Pancreas (tissue), 10 donors: ENCODE measurements around the gene BLOC1S2. TPM values are rescaled to one million over a fixed set of nuclear protein-coding genes. Genes with fewer than 3 reads are reported as not detected.

Experiments used
- ATAC-seq, 4 donors: fragments of 200-7000 bp; cut with Tn5 transposase; one replicate each; pipeline versions ENCODE4 v1.8.0 to v1.9.1; 2020; ENCODE audit warnings: mild to moderate bottlenecking in 4 of 4, moderate library complexity in 4 of 4
- DNase-seq, 6 donors: peaks; one replicate each; pipeline ENCODE4 v3.0.0-alpha.2; 2020
- FAIRE-seq: peaks from 2 replicates; lab custom pipeline; 2012; peaks lifted over from hg19 to GRCh38; lab: Jason Lieb, UNC
- H3K27ac ChIP-seq, 4 donors: fragments of 200-600 bp; sonication (generic); 1 replicate in 3 of 4; 2 replicates in 1 of 4; pipeline versions ENCODE4 v1.5.0 to v1.8.0; 2020
- H3K27me3 ChIP-seq, 4 donors: fragments of 200-600 bp; one replicate each; pipeline ENCODE4 v1.8.0; 2021
- H3K36me3 ChIP-seq, 3 donors: fragments of 200-600 bp; sonication (generic) in 1 of 3; one replicate each; pipeline versions ENCODE4 v1.5.0 to v1.8.0; 2020 to 2021
- H3K4me1 ChIP-seq, 3 donors: fragments of 200-600 bp; one replicate each; pipeline ENCODE4 v1.8.0; 2021
- H3K4me3 ChIP-seq, 4 donors: fragments of 200-600 bp; sonication (generic) in 2 of 4; one replicate each; pipeline versions ENCODE4 v1.5.0 to v1.8.0; 2020 to 2021
- H3K9me3 ChIP-seq, 4 donors: fragments of 200-600 bp; one replicate each; pipeline ENCODE4 v1.8.0; 2021
- WGBS, 2 donors: extraction: QIAGEN DNeasy Blood & Tissue Kit; methylation state at CpG; one replicate each; pipeline ENCODE4 v1.1.7; 2013; 5-methylcytosine and 5-hydroxymethylcytosine counted together
- intact Hi-C, 3 donors: fragments of 100-400 bp; cut with DNase I; formaldehyde crosslinking; loops; one replicate each; pipeline versions ENCODE4 v1.11.1 to v1.14.2; 2022
- polyA plus RNA-seq, 2 donors: library from polyadenylated mRNA; stranded (reverse); fragments of 200-250 nt; gene quantifications; one replicate each; pipeline ENCODE4 v1.2.3, GENCODE V29; 2013
- total RNA-seq, 6 donors: library from RNA; stranded (reverse); fragmentation: NEBNext Ultra II Directional in 4 of 6; extraction: Animal tissue kit (Norgen Biotek cat#: 25700) in 4 of 6; gene quantifications; one replicate each; pipeline versions ENCODE4 v1.2.1 to v1.2.4, GENCODE V29; 2021 to 2023
- TF ChIP-seq, protein P1 (sequence below), 4 donors: fragments of 200-600 bp; sonication (generic) in 3 of 4; IDR thresholded peaks; one replicate each; pipeline versions ENCODE4 v1.5.0 to v1.8.0; 2021; ENCODE audit warnings: antibody characterized with exemption in 4 of 4
- donor health status: healthy with polysubstance abuse.
- donor health status: DM: no; HTN: no; CAD: no; lungs with moderate emphysema.
- donor health status: DM: no; HTN: no; CAD: no.
- donor health status: control.
- donor health status: control.
- donor health status: Bipolar disorder and iron deficiency.
- donor health status: DM: yes; HTN: yes; CAD: no.
- donor health status: DM: no; HTN: no; CAD: no.
- donor health status: DM: no; HTN: no; CAD: no.
- donor health status: DM: yes; HTN: yes; CAD: no.

BLOC1S2 gene
- total and polyA plus RNA-seq, 8 donors = 11.7 to 30.4 (median 13.7) TPM

DNA sequence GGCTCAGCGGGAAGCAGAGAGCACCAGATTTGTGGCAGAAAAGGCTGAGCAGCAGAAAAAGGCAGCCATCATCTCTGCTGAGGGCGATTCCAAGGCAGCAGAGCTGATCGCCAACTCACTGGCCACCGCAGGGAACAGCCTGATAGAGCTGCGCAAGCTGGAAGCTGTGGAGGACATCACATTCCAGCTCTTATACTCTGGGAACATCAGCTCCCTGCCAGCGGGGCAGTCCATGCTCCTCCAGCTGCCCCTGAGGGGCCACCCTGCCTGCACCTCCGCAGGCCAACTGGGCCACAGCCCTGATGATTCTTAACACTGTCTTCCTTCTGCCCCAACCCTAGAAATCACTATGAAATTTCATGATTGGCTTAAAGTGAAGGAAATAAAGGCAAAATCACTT lies 37.7 kb downstream of the BLOC1S2 start:
- peaks cover 0 to 52% (median 17%) of the 10 kb centered on the region in 3 donors for H3K36me3 ChIP-seq

DNA sequence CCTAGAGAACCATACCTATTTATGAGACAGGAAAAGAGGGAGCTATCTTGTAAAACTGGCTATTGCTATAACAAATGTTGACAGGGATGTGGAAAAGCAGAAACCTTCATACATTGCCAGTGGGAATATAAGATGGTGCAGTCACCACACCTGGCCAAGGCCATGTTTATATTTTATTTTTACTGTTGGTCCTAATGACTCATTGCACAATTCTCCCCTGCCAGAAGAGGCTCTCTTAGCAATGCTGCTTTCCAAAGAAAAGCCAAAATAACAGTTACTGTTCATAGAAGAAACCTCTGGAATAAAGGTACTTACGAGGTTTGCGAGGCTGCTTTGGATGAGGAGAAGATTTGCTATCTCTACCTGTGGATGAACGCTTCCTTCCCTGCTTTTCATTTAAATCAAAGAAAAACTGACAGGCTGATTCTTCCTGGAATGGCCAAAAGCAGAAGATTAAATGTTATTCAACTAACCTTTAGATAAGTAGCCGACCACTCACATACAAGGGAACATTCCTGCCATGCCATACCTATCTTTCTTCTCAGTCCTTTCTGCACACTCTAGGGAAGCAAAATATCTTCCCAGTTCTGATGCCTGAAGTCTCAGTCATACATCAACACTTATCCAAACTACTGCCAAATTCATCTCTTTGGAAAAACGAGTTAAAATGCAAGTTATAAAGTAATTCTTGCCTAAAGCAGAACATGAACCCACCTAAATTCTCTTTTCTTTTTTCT lies 40.8 kb downstream of the BLOC1S2 start:
- no peak for FAIRE-seq
- H3K36me3 ChIP-seq = peaks cover 0 to 48% (median 22%) of the 10 kb centered on the region in 3 donors
- WGBS, 2 donors = 84 to 87% methylated on average over 5 of the region's 5 CpGs

More for the DNA sequence above, 37.7 kb downstream of the BLOC1S2 start:
- no peak overlapping the region for H3K4me3 ChIP-seq
- no peaks in the 10 kb centered on the region for H3K9me3 ChIP-seq
- 96% methylated on average over 7 of the region's 7 CpGs for WGBS, 2 donors
- TF ChIP-seq, protein P1, sequence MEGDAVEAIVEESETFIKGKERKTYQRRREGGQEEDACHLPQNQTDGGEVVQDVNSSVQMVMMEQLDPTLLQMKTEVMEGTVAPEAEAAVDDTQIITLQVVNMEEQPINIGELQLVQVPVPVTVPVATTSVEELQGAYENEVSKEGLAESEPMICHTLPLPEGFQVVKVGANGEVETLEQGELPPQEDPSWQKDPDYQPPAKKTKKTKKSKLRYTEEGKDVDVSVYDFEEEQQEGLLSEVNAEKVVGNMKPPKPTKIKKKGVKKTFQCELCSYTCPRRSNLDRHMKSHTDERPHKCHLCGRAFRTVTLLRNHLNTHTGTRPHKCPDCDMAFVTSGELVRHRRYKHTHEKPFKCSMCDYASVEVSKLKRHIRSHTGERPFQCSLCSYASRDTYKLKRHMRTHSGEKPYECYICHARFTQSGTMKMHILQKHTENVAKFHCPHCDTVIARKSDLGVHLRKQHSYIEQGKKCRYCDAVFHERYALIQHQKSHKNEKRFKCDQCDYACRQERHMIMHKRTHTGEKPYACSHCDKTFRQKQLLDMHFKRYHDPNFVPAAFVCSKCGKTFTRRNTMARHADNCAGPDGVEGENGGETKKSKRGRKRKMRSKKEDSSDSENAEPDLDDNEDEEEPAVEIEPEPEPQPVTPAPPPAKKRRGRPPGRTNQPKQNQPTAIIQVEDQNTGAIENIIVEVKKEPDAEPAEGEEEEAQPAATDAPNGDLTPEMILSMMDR (IDR thresholded peaks at IDR 0.05) = no peak
- no peaks in the 10 kb centered on the region for H3K4me1 ChIP-seq
- no peak for FAIRE-seq
- no peaks in the 10 kb centered on the region for H3K27me3 ChIP-seq
- no peak for DNase-seq
- intact Hi-C loops = no loop called here
- H3K27ac ChIP-seq = no peak overlapping the region
- no peak for ATAC-seq

DNA sequence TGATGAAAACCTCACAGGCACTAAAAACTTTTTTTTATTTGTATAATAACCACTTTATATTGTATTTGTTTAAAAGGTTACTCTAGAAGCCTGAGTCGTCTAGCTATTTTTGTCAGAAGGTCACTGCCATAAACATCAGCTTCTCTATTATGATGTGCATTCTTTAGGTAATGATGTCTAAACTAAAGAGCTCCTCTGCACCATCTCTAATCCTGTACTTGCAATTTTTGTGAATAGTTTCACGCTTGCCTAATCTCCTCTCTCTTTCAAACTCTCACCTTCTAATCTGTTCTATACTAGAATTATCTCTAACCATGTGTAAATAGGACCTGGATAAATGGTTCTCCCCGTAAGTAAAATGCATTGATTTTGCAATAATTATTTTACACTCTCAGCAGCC lies 46.6 kb downstream of the BLOC1S2 start:
- H3K9me3 ChIP-seq = no peaks in the 10 kb centered on the region
- FAIRE-seq = no peak
- intact Hi-C loops = no loop called here
- WGBS, 2 donors = 55 to 73% methylated on average over 3 of the region's 3 CpGs
- H3K27ac ChIP-seq = no peak overlapping the region
- no peak for ATAC-seq
- no peaks in the 10 kb centered on the region for H3K27me3 ChIP-seq
- H3K36me3 ChIP-seq = peaks cover 0 to 29% (median 15%) of the 10 kb centered on the region in 3 donors
- no peak for DNase-seq
- no peak overlapping the region for H3K4me3 ChIP-seq
- TF ChIP-seq, protein P1 (IDR thresholded peaks at IDR 0.05) = no peak
- no peaks in the 10 kb centered on the region for H3K4me1 ChIP-seq

More for the DNA sequence above, 40.8 kb downstream of the BLOC1S2 start:
- TF ChIP-seq, protein P1 (IDR thresholded peaks at IDR 0.05) = no peak
- no peak for DNase-seq
- no peaks in the 10 kb centered on the region for H3K4me1 ChIP-seq
- no peaks in the 10 kb centered on the region for H3K27me3 ChIP-seq
- no peak overlapping the region for H3K27ac ChIP-seq
- H3K9me3 ChIP-seq = no peaks in the 10 kb centered on the region
- no peak overlapping the region for H3K4me3 ChIP-seq
- ATAC-seq = no peak
- intact Hi-C loops = no loop called here

DNA sequence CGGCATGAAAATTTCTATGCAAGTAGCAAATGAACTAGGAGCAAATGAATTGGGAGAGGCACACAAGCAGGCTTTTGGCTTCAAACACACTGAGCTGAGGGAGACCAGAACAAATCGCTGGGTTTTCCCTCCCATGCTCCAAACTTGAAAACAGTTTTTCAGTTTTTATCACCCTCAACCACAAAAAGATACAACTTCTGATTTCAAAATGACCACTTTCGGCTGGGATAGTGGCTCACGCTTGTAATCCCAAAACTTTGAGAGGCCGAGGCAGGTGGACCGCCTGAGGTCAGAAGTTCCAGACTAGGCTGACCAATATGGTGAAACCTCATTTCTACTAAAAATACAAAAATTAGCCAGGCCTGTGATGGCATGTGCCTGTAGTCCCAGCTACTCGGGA lies 48.1 kb downstream of the BLOC1S2 start:
- intact Hi-C loops = no loop called here
- 95 to 99% methylated on average over 7 of the region's 7 CpGs for WGBS, 2 donors
- Histone ChIP-seq H3K27me3 (no peaks in the 10 kb centered on the region), H3K27ac (no peak overlapping the region), H3K4me1 (no peaks in the 10 kb centered on the region), H3K9me3 (no peaks in the 10 kb centered on the region), H3K36me3 (peaks cover 0 to 29% (median 20%) of the 10 kb centered on the region in 3 donors), H3K4me3 (no peak overlapping the region)
- DNase-seq = no peak
- ATAC-seq = no peak
- TF ChIP-seq, protein P1 (IDR thresholded peaks at IDR 0.05) = no peak
- FAIRE-seq = no peak

DNA sequence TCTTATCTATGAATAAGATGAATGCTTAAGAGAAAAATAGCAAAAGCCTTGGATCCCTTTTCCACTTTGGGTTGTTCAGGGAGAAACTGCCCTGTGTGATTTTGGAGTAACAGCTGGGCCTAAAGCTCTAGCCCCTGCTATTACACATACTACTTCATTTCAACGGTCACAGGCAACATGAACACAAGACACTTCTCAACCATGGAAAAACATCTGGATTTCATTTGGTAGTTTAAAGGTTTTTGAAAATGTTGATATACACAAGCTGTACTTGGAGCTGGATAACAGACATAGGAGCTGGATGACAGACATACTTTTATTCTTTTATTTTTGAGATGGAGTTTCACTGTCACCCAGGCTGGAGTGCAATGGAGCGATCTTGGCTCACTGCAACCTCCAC lies 54.4 kb downstream of the BLOC1S2 start:
- no peak for DNase-seq
- no peaks in the 10 kb centered on the region for H3K27me3 ChIP-seq
- H3K4me3 ChIP-seq = no peak overlapping the region
- H3K27ac ChIP-seq = no peak overlapping the region
- WGBS, 2 donors = 86 to 88% methylated on average over 2 of the region's 2 CpGs
- TF ChIP-seq, protein P1 (IDR thresholded peaks at IDR 0.05) = no peak
- no peak for FAIRE-seq
- H3K36me3 ChIP-seq = peaks cover 0 to 15% (median 12%) of the 10 kb centered on the region in 3 donors
- intact Hi-C loops = no loop called here
- ATAC-seq = no peak
- peaks cover 0 to 8% (median 0%) of the 10 kb centered on the region in 3 donors for H3K4me1 ChIP-seq
- no peaks in the 10 kb centered on the region for H3K9me3 ChIP-seq
